ENCODE results near the gene SHKBP1.
"Not testable (repeated sequence)": the region's sequence is repeated elsewhere in the genome, so short reads cannot be mapped to it uniquely, and the experiment has no call there.

The SHKBP1 gene

GRCh38 chr19:40555978-40556689, 20.5 kb upstream of the SHKBP1 start:
- no peak for DNase-seq

- no peak for DNase-seq
These were observed 19.6 kb upstream of the SHKBP1 start for GRCh38 chr19:40556953-40557530.

- no peak for DNase-seq
These were observed 17.3 kb upstream of the SHKBP1 start for GRCh38 chr19:40559394-40559793.

GRCh38 chr19:40560092-40560507, 16.6 kb upstream of the SHKBP1 start:
- DNase-seq = peak; percentile 36

GRCh38 chr19:40561947-40562346, 14.7 kb upstream of the SHKBP1 start:
- no peak for DNase-seq

- not testable (repeated sequence) for DNase-seq
These were observed 12.1 kb upstream of the SHKBP1 start for GRCh38 chr19:40564535-40564934.

- no peak for DNase-seq
These were observed 11.3 kb upstream of the SHKBP1 start for GRCh38 chr19:40565355-40565754.

GRCh38 chr19:40565910-40566495, 10.7 kb upstream of the SHKBP1 start:
- peak; percentile 14 for DNase-seq

GRCh38 chr19:40567040-40567749, 9.5 kb upstream of the SHKBP1 start:
- no peak for DNase-seq

GRCh38 chr19:40567750-40568494, 8.8 kb upstream of the SHKBP1 start:
- DNase-seq = no peak

GRCh38 chr19:40570313-40571004, 6.2 kb upstream of the SHKBP1 start:
- DNase-seq = peak; percentile 99

GRCh38 chr19:40571005-40571318, 5.7 kb upstream of the SHKBP1 start:
- DNase-seq = no peak

- DNase-seq = no peak
These were observed 4.7 kb upstream of the SHKBP1 start for GRCh38 chr19:40571831-40572495.

GRCh38 chr19:40575326-40575725, 1.3 kb upstream of the SHKBP1 start:
- no peak for DNase-seq

- DNase-seq = no peak
These were observed 505 bp upstream of the SHKBP1 start for GRCh38 chr19:40576151-40576584.

- DNase-seq = no peak
These were observed 1.8 kb downstream of the SHKBP1 start for GRCh38 chr19:40578442-40578908.

GRCh38 chr19:40580619-40581018, 3.9 kb downstream of the SHKBP1 start:
- DNase-seq = no peak

GRCh38 chr19:40581531-40581930, 4.9 kb downstream of the SHKBP1 start:
- no peak for DNase-seq

GRCh38 chr19:40582467-40582866, 5.8 kb downstream of the SHKBP1 start:
- DNase-seq = no peak

GRCh38 chr19:40583283-40583682, 6.6 kb downstream of the SHKBP1 start:
- DNase-seq = no peak

GRCh38 chr19:40584007-40584406, 7.3 kb downstream of the SHKBP1 start:
- no peak for DNase-seq
